Immature natural killer cell (primary cell): ENCODE data around the gene GAL3ST2. TPM values are rescaled to one million over a fixed set of nuclear protein-coding genes. Genes with fewer than 3 reads are reported as not detected.
A peak's percentile ranks its signal among the peaks of the same experiment; 100 is the strongest.

Source experiments
- DNase-seq, 3 donors: peaks; one replicate each; pipeline ENCODE4 v3.0.0; 2022; ENCODE audit warnings: mixed read lengths in 1 of 3
- H3K27ac Mint-ChIP-seq, 6 donors: one replicate each; pipeline ENCODE4 v1.8.0; 2020; ENCODE audit warnings: mixed read lengths in 6 of 6, mild to moderate bottlenecking in 5 of 6, inconsistent platforms in 4 of 6, moderate library complexity in 3 of 6
- H3K27me3 Mint-ChIP-seq, 3 donors: one replicate each; pipeline ENCODE4 v1.8.0; 2020 to 2021; ENCODE audit warnings: low read depth in 3 of 3, mild to moderate bottlenecking in 3 of 3, mixed read lengths in 3 of 3, moderate library complexity in 3 of 3, inconsistent platforms in 1 of 3
- H3K36me3 Mint-ChIP-seq, 3 donors: one replicate each; pipeline ENCODE4 v1.8.0; 2020; ENCODE audit warnings: mixed read lengths in 3 of 3, inconsistent platforms in 2 of 3, mild to moderate bottlenecking in 2 of 3
- H3K4me1 Mint-ChIP-seq, 2 donors: one replicate each; pipeline ENCODE4 v1.8.0; 2020; ENCODE audit warnings: inconsistent platforms in 2 of 2, mild to moderate bottlenecking in 2 of 2, mixed read lengths in 2 of 2, moderate library complexity in 1 of 2
- H3K4me3 Mint-ChIP-seq, 5 donors: one replicate each; pipeline ENCODE4 v1.8.0; 2020; ENCODE audit warnings: mild to moderate bottlenecking in 5 of 5, mixed read lengths in 5 of 5, inconsistent platforms in 3 of 5, moderate library complexity in 3 of 5
- H3K9me3 Mint-ChIP-seq, 6 donors: one replicate each; pipeline ENCODE4 v1.8.0; 2020; ENCODE audit warnings: mild to moderate bottlenecking in 6 of 6, mixed read lengths in 6 of 6, inconsistent platforms in 4 of 6, moderate library complexity in 3 of 6
- polyA plus RNA-seq, 3 donors: library from polyadenylated mRNA; unstranded; fragments of 300-500 nt; fragmentation: Illumina TruSeq; gene quantifications; one replicate each; pipeline ENCODE4 v1.2.3, GENCODE V29; 2021

The GAL3ST2 gene
- polyA plus RNA-seq, 3 donors from 2014 or later, result not detected

DNA sequence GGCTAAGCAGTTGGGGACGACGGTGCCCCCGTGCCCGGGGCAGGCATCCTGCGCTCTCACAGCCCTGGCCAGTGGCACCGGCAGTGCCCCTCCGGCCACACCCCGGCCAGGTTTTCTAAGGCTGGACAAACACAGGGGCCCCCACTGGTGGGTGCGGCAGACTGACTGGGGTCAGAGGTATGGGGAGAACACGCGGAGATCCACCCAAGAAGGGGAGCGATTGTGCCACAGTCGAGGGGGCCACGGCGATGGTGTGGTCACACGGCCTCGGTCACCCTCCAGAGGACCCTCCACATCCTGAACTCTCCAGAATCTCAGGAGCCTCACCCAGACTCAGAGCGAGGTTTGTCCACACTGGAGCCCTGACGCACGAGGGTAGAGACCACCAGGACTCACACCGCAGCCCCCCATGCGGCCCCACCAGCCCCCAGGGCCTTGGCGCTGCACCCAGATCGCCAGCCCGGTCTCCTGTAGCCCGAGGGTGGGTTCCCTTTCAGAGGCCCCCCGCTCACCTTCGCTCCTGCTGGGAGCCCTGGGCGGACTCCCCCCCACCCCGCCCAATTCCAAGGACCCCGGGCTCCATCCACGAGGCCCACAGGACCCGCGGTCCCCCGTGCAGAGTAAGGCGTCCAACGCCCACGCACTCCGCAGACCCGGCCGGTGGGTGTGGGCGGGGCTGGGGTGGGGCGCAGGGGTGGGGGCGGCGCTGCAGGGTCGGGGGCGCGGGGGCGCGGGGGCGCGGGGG, 66.9 kb downstream of the GAL3ST2 start:
- Mint-ChIP-seq H3K36me3 (peaks cover 0 to 3% (median 0%) of the 10 kb centered on the region in 3 donors), H3K27ac (peak overlapping the region; percentile 86 to 99 (median 93)), H3K9me3 (no peaks in the 10 kb centered on the region), H3K4me1 (peaks cover 39 to 40% of the 10 kb centered on the region in 2 donors), H3K27me3 (peaks cover 17 to 23% (median 19%) of the 10 kb centered on the region in 3 donors), H3K4me3 (peak overlapping the region; percentile 82 to 95 (median 92))
- DNase-seq, result no peak

DNA sequence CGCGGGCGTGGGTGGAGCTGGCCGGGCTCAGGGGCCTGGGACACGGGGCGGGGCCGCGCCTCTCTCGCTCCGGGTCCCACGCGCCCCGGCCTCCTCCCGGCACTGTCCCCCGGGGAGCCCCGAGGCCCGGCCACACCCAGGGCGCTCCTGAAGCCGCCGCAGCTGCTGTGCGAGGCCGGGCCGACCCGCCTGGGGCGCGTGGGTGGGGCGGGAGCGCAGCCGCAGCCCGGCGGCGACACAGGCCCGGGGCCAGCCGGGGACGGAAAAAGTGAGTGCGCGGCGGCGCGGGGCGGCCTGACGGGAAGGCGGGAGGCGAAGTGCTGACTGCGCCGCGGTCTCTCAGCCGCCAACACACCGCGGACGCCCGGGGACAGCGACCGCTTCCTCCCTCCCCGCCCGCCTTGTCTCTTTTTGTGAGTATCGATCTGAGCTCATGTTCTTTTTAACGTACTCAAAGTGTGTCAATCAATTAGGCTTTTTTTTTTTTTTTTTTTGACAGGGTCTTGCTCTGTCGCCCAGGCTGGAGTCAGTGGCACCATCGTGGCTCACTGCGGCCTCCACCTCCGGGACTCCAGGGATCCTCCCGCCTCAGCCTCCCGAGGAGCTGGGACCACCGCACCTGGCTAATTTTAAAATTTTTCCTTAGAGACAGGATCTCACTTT, 67.6 kb downstream of the GAL3ST2 start:
- DNase-seq, result peak; percentile 85 to 86 (median 85)
- Mint-ChIP-seq H3K4me3 (peak overlapping the region; percentile 78 to 86 (median 81)), H3K9me3 (no peaks in the 10 kb centered on the region), H3K27ac (peak overlapping the region in 5 of 6 donors; percentile 43 to 91 (median 87)), H3K4me1 (peaks cover 39 to 40% of the 10 kb centered on the region in 2 donors), H3K36me3 (peaks cover 0 to 3% (median 0%) of the 10 kb centered on the region in 3 donors), H3K27me3 (peaks cover 17 to 20% (median 19%) of the 10 kb centered on the region in 3 donors)

DNA sequence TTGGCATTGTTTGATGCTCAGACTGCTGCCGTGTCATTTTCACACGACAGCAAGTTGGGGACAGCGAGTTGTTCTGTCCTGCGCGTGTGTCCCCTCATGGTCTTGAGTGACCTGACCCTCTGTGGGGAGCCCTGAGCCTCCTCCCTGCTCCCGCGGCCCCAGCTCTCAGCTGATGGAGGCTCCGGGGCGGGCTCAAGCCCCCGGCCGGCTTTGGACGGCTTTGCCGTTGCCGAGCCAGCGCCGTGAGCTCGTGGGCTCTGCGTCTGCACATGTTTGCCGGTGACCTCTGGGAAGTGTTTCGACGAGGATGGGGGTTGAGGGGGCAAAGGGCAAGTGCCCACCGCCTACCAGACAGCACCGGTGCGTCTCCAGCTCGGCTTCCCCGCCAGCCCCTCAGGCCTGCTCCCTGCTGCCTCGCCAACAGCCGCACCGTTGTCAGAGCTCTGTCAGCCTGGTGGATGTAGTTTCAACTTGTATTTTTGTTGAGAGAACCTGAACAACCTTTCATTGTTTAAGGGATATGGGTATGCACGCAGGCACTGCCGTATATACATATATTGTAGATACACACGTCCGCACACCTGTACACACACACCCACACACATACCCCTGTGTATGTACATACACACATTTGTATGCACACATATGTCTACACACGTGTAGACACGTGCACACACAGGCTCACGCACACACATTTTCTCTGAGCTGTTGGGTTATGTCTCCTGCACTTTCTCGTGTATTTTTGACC, 68.4 kb downstream of the GAL3ST2 start:
- Mint-ChIP-seq H3K4me1 (peaks cover 39% of the 10 kb centered on the region in 2 donors), H3K36me3 (peaks cover 0 to 3% (median 0%) of the 10 kb centered on the region in 3 donors), H3K27ac (peak overlapping the region in 5 of 6 donors; percentile 64 to 91 (median 85)), H3K9me3 (no peaks in the 10 kb centered on the region), H3K4me3 (peak overlapping the region; percentile 78 to 86 (median 81)), H3K27me3 (peaks cover 17 to 20% (median 19%) of the 10 kb centered on the region in 3 donors)
- DNase-seq, result no peak

DNA sequence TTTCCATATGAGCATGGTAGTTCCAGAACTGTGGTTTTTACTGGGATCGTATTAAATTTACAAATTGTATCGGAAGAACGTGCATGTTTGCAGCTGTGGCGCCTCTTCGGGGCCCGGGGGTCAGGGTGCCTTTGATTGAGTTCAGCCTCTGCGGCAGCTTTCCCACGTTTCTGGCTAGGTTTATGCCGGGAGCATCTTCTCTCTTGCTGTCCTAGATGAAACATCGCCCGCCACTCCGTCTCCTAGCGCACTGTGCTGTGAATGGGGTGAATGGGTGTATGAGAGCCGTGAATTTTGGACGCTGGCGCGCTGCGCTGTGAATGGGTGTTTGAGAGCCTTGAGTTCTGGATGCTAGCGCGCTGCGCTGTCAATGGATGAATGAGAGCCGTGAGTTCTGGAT, 69.8 kb downstream of the GAL3ST2 start:
- H3K27me3 Mint-ChIP-seq, result peaks cover 17 to 21% (median 20%) of the 10 kb centered on the region in 3 donors
- peak overlapping the region in 1 of 5 donors; percentile 65 for H3K4me3 Mint-ChIP-seq
- peaks cover 32 to 34% of the 10 kb centered on the region in 2 donors for H3K4me1 Mint-ChIP-seq
- H3K27ac Mint-ChIP-seq, result peak overlapping the region in 2 of 6 donors; percentile 7 to 85
- H3K36me3 Mint-ChIP-seq, result peaks cover 0 to 3% (median 0%) of the 10 kb centered on the region in 3 donors
- no peak for DNase-seq
- H3K9me3 Mint-ChIP-seq, result no peaks in the 10 kb centered on the region

- no peak overlapping the region for H3K4me3 Mint-ChIP-seq
- DNase-seq, result no peak
- peaks cover 8 to 11% (median 9%) of the 10 kb centered on the region in 3 donors for H3K27me3 Mint-ChIP-seq
- no peak overlapping the region for H3K27ac Mint-ChIP-seq
- H3K4me1 Mint-ChIP-seq, result peaks cover 13 to 15% of the 10 kb centered on the region in 2 donors
- H3K9me3 Mint-ChIP-seq, result no peaks in the 10 kb centered on the region
- no peaks in the 10 kb centered on the region for H3K36me3 Mint-ChIP-seq
Observed at GRCh38 chr2:241848761-241849615, 72.4 kb downstream of the GAL3ST2 start.

DNA sequence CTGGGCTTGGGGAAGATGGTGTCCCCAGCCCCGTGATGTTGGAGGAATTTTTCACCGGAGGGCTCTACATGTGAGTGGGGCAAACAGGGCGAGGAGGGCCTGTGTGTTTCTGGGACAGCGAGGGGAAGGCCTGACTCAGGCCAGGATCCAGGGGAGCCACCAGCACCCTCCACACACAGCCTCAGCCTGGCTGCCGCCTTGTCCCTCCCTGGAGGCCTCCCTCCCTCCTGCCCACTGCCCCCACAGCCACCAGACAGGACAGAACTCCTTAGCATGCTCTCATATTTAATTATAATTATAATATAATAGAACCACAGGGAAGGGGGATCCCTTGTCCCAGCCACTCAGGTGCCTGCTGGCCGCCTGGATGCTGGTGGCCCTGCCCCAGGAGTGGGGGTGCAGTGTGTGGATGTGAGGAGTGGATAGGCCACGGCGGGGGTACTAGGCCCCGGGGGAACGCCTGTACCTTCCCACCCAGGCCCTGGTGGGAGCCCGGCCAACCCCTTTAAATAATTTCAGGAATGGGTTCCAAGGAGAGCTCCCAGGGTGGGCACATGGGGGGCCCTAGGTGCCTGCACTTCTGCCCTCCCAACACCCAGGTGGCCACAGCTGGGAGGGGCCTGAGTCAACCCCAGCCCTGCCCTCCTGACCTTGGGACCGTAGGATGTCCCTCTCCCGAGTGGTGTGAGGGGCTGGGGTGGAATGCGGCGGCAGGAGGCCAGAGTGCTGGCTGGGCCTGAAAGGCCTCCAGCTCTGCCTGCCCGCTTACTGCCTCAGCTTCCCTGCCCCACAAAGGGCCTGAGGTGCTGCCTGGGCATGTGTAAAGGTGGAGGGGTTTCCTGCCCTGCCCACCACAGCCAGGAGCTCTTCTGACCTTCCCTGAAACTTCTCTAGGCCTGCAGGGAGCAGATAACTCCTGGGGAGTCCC, 73.3 kb downstream of the GAL3ST2 start:
- Mint-ChIP-seq H3K4me3 (no peak overlapping the region), H3K9me3 (no peaks in the 10 kb centered on the region), H3K27ac (no peak overlapping the region), H3K4me1 (peaks cover 7 to 8% of the 10 kb centered on the region in 2 donors), H3K36me3 (no peaks in the 10 kb centered on the region), H3K27me3 (peaks cover 4 to 11% (median 5%) of the 10 kb centered on the region in 3 donors)
- DNase-seq, result no peak

GRCh38 chr2:241850544-241851324, 74.1 kb downstream of the GAL3ST2 start:
- DNase-seq, result no peak
- H3K9me3 Mint-ChIP-seq, result no peaks in the 10 kb centered on the region
- H3K4me1 Mint-ChIP-seq, result peaks cover 0 to 2% of the 10 kb centered on the region in 2 donors
- no peaks in the 10 kb centered on the region for H3K36me3 Mint-ChIP-seq
- no peak overlapping the region for H3K27ac Mint-ChIP-seq
- H3K27me3 Mint-ChIP-seq, result peaks cover 0 to 10% (median 5%) of the 10 kb centered on the region in 3 donors
- H3K4me3 Mint-ChIP-seq, result no peak overlapping the region

- Mint-ChIP-seq H3K4me3 (no peak overlapping the region), H3K27ac (no peak overlapping the region)
- DNase-seq, result no peak
Observed at GRCh38 chr2:241851325-241852115, 74.9 kb downstream of the GAL3ST2 start.

DNA sequence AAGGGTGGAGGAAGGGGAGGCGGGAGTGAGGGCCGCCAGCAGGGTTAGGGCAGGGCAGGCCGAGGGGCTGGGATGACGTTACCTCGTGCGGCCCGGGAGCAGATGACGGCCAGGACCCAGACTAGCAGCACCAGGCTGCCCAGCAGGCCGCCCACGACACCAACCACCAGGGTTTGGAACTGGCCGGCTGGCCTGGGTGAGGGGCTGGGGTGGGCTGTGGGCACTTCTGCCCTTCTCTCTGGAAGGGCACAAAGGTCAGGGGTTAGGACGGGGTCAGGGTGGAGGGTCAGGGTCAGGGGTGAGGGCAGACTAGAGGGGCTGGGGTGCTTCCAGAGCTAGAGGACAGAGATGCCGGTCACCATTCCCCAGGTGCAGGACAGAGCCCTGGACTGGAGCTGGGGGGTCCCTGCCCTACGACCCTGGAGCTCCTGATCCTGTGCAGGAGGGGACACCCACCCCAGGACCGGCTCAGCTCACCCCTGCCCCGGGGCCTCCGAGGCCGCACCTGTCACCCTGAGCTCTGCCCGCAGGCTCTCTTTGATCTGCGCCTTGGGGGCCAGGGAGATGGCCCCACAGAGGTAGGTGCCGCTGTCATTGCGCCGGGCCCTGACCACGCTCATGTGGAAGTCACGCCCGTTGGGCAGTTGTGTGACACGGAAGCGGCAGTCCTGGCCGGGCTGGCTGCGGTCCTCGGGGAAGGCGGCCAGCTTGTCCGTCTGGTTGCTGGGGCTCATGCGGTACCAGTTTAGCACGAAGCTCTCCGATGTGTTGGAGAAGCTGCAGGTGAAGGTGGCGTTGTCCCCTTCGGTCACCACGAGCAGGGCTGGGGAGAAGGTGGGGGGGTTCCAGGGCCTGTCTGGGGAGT, 75.7 kb downstream of the GAL3ST2 start:
- Mint-ChIP-seq H3K27ac (no peak overlapping the region), H3K4me3 (no peak overlapping the region), H3K27me3 (peaks cover 0 to 5% (median 2%) of the 10 kb centered on the region in 3 donors), H3K36me3 (no peaks in the 10 kb centered on the region), H3K9me3 (no peaks in the 10 kb centered on the region), H3K4me1 (no peaks in the 10 kb centered on the region)
- DNase-seq, result no peak

More at GRCh38 chr2:241851325-241852115, 74.9 kb downstream of the GAL3ST2 start:
- Mint-ChIP-seq H3K27me3 (peaks cover 0 to 6% (median 4%) of the 10 kb centered on the region in 3 donors), H3K36me3 (no peaks in the 10 kb centered on the region), H3K4me1 (peaks cover 0 to under 1% of the 10 kb centered on the region in 2 donors), H3K9me3 (no peaks in the 10 kb centered on the region)

- Mint-ChIP-seq H3K36me3 (no peaks in the 10 kb centered on the region), H3K27me3 (peaks cover 0 to 5% (median 2%) of the 10 kb centered on the region in 3 donors), H3K9me3 (no peaks in the 10 kb centered on the region), H3K4me1 (no peaks in the 10 kb centered on the region), H3K4me3 (no peak overlapping the region), H3K27ac (no peak overlapping the region)
- DNase-seq, result no peak
Observed at GRCh38 chr2:241852981-241853631, 76.5 kb downstream of the GAL3ST2 start.
